Head of caudate nucleus (tissue), 42 donors: ENCODE measurements around the gene FOXL2NB.

ENCODE experiments used
- DNase-seq, 42 donors: peaks; one replicate each; pipeline versions ENCODE4 v3.0.0 to v3.0.0-alpha.2; 2020 to 2021; ENCODE audit warnings: mixed read lengths in 7 of 42
- intact Hi-C: fragments of 100-400 bp; cut with DNase I; formaldehyde crosslinking; loops from one replicate; pipeline ENCODE4 v1.15.0; 2022

The FOXL2NB gene

DNA sequence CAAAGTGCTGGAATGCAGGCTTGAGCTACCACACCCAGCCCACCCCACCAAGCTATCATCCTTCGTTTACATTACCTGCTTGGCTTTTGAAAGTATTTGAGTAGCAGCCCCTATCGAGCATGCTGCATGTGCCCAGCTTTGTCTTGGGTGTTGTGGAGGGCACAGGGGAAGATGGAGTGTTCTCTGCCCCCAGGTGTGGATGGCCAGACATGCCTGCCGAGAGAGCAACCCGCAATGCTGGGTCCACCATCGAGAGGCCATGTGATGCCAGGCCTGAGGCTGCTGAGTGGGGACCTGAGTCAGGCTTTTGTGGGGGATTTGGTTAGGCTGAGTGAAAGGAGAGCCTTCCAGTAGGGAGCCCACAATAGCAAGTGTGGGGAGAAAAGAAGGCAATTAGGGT lies 25.9 kb downstream of the FOXL2NB start:
- peak in 1 of 42 donors; percentile 12 for DNase-seq
- intact Hi-C loops = no loop called here

DNA sequence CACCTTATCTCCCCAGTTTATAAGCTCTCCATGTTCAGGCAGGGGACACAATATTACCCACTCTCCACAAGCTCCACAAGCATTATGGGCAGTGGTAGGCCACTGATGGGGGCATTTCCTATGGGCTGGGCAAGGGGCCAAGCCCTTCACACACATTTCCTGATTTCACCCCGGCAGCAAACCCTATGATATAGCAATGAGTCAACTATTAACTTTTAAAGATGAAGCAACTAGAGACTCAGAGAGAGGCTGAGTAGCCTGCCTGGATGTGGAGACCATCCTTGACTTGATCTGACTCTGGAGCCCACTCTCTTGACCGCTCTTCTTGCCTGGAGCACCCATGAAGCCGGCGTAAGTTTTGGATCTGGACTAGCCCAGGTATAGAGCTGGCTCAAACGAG lies 27.4 kb downstream of the FOXL2NB start:
- peak in 1 of 42 donors; percentile 18 for DNase-seq
- intact Hi-C loops = no loop called here

DNA sequence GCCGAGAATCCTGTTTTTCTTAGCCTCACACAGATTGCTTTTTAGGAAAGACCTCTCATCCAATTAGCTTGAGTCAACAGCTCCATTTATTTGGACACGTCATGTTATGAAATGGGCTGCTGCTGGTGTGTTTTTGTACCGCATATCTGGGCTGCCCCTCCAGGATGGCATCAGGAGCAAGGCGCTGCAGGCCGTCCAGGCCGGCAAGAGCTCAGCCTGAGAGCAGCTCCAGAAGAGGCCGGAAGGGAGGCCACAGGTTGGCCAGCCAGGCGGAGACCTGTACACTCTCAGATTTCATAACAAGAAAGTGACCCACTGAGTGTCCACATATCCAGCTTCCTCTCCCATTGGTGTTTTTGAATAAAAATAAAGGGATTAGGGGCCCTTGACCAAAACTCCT lies 28.3 kb downstream of the FOXL2NB start:
- intact Hi-C loops = no loop called here
- peak in 1 of 42 donors; percentile 22 for DNase-seq

DNA sequence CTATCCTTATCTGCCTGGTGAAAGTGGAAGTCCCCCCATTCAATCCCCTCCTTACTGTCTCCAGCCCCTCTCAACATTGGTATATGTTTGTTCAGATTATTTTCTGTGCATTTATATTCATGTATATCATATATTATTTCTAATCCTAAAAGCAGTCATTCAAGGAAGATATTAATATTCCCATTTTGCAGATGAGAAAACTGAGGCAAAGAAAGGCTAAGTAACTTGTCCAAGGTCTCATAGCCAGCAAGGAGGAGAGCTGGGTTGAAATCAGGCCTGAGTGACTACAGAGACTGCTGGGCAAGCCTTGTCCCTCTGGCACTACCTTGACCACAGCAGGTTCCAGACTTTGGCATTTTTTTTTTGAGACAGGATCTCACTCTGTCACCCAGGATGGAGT lies 29.0 kb downstream of the FOXL2NB start:
- intact Hi-C loops = no loop called here
- DNase-seq = no peak

DNA sequence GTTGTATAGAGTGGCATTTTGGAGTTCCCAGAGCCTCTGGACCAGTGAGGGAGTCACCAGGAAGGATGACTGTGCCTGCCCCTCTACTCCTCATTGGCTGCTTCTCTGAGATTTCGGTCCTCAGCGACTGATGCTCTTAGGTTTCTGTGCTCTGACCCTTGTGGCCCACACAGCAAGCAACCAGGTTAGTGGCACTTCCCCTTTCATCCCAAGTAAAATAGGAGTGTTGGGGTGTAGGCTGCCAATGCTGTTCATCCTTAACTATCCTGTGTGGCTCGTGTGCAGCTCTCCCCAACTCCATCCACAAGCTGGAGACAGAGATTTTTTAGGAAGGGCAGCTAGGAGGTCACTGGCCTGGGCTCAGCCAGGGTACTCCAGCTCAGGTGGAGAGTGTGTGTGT lies 37.8 kb downstream of the FOXL2NB start:
- intact Hi-C loops = no loop called here
- DNase-seq = no peak

DNA sequence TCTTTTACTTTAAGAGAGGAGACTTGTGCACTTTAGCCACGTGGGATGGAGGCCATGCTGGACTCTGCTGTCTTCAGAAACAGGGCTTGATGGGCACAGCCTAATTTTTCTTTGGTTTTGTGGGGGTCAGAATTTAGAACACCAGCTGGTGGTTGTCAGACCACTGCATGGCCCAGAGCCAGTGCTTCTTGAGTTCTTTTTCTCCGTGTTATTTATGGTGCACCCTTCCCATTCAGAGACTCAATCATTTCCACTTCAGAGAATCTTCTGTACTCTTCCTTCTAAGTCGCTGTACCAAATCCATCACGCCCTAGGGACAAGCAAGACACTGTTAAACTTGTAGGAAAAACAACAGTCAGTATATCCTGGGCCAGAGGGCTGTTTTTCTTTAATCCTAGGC lies 38.9 kb downstream of the FOXL2NB start:
- no peak for DNase-seq
- intact Hi-C loops = no loop called here

DNA sequence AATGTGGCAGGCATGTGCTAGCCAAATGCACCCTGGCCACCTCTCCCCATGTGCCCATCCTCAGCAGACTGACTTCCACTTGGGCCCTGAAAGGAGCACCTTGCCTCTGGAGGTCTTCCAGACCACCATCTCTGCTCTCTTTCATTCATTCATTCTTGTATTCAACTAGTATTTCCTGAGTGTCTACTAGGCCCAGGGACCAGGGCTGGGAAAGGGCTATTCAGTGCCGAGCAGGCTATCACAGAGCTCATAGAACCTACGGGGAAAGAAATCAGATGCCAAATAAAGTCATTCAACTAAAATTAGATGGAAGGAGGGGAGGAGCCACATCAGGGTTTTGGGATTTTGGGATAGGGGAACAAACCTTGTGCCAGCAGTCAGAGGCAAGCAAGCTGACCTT lies 40.2 kb downstream of the FOXL2NB start:
- intact Hi-C loops = no loop called here

DNA sequence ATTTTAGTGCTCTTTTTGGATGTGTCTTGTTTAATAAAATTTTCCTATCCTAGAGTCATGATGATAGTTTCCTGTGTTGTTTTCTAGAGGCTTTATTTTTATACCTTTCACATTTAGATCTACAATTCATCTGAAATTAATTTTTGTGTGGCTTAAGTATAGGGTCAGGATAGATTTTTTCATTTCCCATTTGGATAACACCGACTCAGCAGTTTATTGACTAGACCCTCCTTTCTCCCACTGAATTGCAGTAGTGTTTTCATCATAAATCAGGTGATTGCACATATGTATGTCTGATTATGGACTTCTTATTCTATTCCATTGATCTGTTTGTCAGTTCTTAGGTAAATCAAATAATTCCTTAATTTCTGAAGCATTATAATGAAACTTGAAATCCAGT lies 48.7 kb downstream of the FOXL2NB start:
- intact Hi-C loops = no loop called here
- DNase-seq = no peak

More for the DNA sequence above, 40.2 kb downstream of the FOXL2NB start:
- no peak for DNase-seq
